D721Med (cell line): ENCODE measurements around the gene BMERB1.
"Not testable (repeated sequence)": the region's sequence is repeated elsewhere in the genome, so short reads cannot be mapped to it uniquely, and the experiment has no call there.

Source experiments
- DNase-seq: peaks from one replicate; pipeline ENCODE4 v3.0.0; 2011; ENCODE audit warnings: low spot score; ENCODE audit not compliant: insufficient read length
- FAIRE-seq: peaks from 2 replicates; lab custom pipeline; 2011; peaks lifted over from hg19 to GRCh38; lab: Jason Lieb, UNC
- CTCF ChIP-seq: IDR thresholded peaks from 2 replicates; pipeline ENCODE4 v1.5.1; 2012; ENCODE audit warnings: mild to moderate bottlenecking, control low read depth; ENCODE audit not compliant: insufficient read depth; ENCODE audit errors: missing control alignments

The BMERB1 gene

DNA sequence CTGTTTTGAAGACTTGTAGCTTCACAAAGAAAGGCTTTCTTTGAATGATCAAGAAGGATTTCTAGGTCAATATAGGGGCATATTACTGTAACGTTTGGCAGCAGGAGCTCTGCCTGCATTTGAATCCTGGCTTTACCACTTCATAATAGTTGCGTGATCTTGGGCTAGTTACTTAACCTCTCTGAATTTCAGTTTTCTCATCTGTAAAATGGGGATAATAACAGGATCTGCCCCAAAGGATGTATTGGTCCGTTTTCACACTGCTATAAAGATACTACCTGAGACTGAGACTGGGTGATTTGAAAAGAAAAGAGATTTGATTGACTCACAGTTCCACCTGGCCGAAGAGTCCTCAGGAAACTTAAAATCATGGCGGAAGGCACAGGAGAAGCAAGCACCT, 12.5 kb downstream of the BMERB1 start:
- FAIRE-seq (no peak), DNase-seq (no peak)
- no peak for TF ChIP-seq CTCF

DNA sequence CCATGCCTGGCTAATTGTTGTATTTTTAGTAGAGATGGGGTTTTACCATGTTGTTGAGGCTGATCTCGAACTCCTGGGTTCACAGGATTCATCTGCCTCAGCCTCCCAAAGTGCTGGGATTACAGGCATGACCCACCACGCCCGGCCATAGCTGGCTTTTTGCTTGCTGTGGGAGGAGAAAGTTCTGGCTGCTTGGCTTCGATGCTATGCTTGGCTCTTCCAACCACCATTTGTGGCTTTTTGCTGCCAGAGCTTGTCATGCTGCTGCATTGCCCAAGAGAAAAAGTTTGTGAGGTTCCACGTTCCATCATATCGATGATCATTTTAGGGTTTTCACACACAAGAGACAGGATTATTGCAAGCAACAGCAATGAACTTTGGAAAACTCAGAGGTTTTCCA, 16.2 kb downstream of the BMERB1 start:
- DNase-seq (no peak), FAIRE-seq (no peak)

GRCh38 chr16:15451098-15451731, 16.8 kb downstream of the BMERB1 start:
- no peak for TF ChIP-seq CTCF
- no peak for FAIRE-seq
- no peak for DNase-seq

More for the DNA sequence above, 16.2 kb downstream of the BMERB1 start:
- TF ChIP-seq CTCF = no peak

DNA sequence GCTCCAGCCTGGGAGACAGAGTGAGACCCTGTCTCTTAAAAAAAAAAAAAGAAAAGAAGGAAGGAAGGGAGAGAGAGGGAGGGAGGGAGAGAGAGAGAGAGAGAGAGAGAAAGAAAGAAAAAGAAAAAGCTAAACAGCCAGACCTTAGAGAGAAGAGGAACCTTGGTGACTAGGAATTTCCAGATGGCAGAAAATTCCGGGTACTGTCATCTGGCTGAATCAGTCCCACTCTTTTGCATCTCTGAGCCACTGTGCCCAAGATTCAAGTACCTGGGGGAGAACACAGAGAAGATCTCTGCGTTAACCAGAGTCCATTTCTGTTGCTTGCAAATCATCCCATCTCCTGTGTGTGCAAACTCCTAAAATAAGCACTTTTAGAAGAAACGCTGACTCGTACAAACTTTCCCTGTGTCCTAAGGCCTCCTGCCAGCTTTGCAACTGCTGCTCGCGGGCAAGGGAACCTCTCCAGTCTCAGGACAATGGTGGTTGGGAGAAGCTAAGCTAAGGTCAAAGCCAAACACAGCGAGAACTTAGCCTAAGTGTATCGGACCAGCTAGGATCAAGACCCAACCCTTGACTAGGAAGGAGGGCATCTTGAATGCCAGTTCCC, 18.0 kb downstream of the BMERB1 start:
- DNase-seq (no peak), FAIRE-seq (no peak)
- no peak for TF ChIP-seq CTCF

- not testable (repeated sequence) for FAIRE-seq, DNase-seq
Observed at GRCh38 chr16:15453296-15453695, 18.9 kb downstream of the BMERB1 start.

DNA sequence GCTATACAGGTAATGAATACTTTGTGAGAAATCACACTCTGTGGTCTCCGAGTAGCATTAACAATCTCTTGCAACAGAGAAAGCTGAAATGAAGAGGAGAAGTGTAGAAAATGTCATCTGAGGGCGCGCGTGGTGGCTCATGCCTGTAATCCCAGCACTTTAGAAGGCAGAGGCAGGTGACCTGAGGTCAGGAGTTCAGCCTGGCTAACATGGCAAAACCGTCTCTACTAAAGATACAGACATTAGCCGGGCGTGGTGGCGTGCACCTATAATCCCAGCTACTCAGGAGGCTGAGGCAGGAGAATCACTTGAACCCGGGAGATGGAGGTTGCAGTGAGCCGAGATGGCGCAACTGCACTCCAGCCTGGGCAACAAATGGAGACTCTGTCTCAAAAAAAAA, 20.5 kb downstream of the BMERB1 start:
- FAIRE-seq, DNase-seq: not testable (repeated sequence)

DNA sequence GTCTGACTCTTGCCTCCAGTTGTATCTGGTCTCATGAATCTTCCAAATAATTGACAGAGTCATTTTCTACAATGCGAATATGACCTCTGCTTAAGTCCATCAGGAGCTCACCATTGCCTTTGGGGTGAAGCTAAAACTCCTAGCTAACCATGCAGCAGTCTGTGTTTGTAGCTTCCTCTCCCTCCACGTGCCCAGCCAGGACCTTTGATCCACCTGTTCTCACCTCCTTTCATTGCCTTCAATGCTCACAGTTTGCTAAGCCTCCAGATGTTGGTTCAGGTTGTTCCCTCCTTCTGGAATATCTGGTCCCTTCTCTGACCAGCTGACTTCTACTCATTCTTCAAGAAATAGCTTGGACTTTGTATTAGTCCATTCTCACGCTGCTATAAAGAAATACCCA, 23.0 kb downstream of the BMERB1 start:
- no peak for TF ChIP-seq CTCF
- DNase-seq = no peak
- no peak for FAIRE-seq

DNA sequence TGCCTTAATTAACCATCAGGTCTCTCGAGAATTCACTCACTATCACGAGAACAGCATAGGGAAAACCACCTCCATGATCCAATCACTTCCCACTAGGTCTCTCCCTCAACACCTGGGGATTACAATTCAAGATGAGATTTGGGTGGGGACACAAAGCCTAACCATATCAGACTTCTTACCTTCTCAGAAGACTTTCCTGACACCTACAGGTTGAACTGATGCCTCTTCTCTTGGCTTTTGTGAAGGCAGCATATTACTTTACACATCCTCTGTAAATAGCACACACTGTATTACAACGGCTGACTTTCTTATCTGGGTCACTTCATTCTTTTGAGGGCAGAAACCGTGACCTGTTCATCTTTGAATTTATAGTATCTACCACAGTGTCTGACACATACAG, 23.6 kb downstream of the BMERB1 start:
- no peak for FAIRE-seq
- TF ChIP-seq CTCF = peak; percentile 9
- DNase-seq = no peak
